Measurements from ENCODE around the gene UROS.

GRCh38 chr10:125868372-125868975 is 45.4 kb upstream of the UROS start:
- TF ChIP-seq GATA2 (IDR thresholded peaks at IDR 0.05; ENCODE audit: low read depth, low read length), result no peak
- TF ChIP-seq GATA3 (IDR thresholded peaks at IDR 0.05; ENCODE audit: low read depth, low read length), result no peak

Measured in SH-SY5Y (cell line).